Glomerular endothelial cell (primary cell): ENCODE data around the gene MORC3. TPM values are rescaled to one million over a fixed set of nuclear protein-coding genes. Genes with fewer than 3 reads are reported as not detected.
"Not testable (repeated sequence)": the region's sequence is repeated elsewhere in the genome, so short reads cannot be mapped to it uniquely, and the experiment has no call there.

Source experiments
- DNase-seq: peaks from one replicate; pipeline ENCODE4 v3.0.0-alpha.2; 2011; ENCODE audit warnings: low read depth, low spot score; ENCODE audit errors: extremely low read depth
- total RNA-seq: library from RNA; depleted of rRNA; stranded (reverse); fragments of >200 nt; gene quantifications from 2 replicates; pipeline ENCODE4 v1.2.3, GENCODE V29; 2015

The MORC3 gene
- total RNA-seq, 1 donor from 2014 or later: 25.9 TPM

DNA sequence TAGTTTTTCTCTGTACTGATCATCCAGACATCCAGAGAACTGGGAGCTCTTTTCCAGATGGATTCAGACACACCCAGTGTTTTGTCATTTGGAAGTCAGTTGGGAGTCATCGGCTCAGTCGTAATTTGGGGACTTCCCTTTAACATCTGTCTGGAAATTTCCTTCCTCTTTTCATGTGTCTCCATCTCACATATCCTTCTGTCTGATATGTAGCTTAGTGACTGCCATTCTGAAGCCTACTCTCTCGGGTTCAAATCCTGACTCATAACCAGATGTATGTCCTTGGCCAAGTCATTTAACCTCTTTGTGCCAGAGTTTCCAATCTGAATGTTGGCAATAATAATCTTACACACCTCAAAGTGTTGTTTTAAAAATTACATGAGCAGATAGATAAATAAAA is 3.0 kb downstream of the MORC3 start:
- DNase-seq: no peak

DNA sequence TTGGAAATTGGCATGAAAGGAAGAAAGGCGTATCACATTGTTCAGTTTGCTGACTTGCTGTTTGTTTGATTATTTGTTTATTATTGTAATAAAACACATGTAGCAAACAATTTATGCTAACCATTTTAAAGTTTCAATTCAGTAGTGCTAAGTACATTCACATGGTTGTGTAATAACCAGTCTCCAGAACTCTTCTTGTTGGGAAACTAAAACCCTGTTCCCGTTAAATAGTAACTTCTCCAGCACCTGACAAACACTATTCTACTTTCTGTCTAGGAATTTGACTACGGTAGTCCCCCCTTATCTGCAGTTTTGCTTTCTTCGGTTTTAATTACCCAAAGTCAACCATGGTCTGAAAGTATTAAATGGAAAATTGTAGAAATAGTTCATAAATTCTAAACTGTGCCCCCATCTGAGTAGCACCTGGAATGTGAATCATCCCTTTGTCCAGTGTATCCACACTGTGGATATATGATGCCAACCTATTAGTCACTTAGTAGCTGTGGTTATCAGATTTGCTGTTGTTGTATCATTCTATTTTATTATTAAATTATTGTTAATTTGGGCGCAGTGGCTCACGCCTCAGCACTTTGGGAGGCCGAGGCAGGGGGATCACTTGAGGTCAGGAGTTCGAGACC is 5.5 kb downstream of the MORC3 start:
- no peak for DNase-seq

DNA sequence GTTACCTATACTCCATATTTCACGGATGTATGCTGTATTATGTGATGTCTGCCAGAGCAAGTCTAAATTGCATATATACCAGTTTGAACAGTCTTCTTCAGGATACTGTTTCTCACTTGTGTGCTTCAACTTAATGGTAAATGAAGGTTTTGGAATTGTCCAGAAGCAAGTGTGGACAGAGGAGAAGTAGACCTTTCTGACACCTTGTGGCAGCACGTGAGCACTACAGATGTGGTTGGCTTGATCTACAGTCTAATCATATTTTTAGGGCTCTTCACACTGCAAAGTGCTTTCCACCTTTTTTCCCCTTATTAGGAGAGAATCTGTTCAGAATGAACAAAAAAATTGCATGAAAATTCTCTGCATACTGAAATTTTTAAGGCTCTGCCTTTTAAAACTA is 10.9 kb downstream of the MORC3 start:
- no peak for DNase-seq

DNA sequence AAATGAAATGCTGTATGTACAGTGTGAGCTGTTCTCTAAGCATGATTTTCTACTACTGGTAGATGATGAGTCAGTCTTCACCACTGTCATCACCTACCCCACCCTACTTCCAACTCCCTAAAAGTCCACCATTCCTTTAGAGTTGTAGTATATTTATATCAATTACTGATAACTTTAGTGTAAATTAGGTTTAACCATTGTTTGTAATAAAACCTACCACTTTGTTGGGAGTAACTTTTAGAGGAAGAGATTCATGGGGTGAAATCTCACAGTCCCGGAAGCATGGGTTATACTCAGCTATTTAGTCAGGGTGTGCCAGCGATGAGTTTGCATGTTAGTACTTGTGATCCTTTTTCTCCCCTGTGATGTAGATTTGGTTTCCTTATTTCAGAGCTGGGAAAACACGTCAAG is 17.1 kb downstream of the MORC3 start:
- no peak for DNase-seq

DNA sequence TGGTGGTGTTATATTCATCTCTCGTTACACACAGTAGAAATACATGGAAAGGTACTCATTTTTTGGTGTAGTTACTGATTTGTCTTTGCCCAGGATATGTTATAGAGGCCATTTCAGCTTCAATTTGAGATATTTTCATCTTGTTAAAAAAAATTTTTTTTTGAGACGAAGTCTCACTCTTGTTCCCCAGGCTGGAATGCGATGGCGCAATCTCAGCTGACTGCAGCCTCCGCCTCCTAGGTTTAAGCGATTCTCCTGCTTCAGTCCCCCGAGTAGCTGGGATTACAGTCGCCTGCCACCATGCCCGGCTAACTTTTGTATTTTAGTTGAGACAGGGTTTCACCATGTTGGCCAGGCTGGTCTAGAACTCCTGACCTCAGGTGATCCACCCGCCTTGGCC is 19.0 kb downstream of the MORC3 start:
- no peak for DNase-seq

DNA sequence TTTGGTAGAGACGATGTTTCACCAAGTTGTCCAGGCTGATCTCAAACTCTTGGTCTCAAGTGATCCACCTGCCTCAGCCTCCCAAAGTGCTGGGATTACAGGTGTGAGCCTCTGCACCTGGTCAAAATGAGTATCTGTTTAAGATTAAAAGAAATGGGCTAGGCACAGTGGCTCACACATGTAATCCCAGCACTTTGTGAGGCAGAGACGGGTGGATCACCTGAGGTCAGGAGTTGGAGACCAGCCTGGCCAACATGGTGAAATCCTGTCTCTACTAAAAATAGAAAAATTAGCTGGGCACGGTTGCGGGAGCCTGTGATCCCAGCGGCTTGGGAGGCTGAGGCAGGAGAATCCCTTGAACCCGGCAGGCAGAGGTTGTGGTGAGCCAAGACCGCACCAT is 22.6 kb downstream of the MORC3 start:
- not testable (repeated sequence) for DNase-seq

DNA sequence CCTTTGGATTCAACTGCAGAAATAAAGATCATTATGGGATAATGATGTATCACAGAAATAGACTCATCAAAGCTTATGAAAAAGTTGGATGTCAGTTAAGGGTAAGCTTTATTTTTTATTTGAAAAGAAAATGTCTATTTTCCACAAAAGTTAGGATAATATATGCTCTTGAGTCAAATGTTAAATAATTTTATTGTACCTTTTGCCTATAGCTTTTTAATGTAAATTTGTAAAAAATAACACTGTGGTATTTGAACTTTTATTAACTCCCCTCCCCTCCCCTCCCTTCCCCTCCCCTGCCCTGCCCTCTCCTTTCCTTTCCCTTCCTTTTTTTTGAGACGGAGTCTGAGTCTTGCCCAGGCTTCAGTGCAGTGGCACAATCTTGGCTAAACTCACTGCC is 24.9 kb downstream of the MORC3 start:
- no peak for DNase-seq

DNA sequence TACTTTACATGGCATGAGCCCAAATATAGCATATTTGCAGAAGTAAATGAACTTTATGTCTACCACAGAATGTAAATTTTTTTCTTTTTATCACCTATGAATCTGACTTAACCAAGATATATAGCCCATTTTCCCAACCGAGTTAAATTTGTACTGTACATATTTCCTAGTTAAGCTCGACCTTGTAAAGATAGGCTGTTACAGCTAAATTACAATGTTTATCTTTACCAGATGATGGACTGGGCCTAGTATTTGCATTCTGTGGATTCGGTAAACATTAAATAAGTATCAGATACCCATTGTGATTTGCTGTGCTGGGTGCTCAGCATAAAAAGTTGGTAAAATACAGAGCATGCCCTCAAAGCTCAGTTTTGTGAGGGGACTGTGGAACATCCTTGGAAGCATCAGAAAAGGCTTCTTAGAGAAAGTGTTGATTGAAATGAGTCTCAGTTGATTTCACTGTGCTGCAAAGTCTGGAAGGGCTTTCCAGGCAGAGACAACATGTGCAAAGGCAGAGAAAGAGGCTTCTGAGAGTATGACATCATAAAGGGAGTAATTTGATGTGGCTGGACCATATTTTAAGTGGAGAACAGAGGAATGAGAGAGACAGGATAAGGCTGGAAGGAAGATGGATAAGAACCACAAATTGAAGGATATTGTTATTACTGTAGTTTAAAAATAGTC is 27.4 kb downstream of the MORC3 start:
- DNase-seq: no peak

DNA sequence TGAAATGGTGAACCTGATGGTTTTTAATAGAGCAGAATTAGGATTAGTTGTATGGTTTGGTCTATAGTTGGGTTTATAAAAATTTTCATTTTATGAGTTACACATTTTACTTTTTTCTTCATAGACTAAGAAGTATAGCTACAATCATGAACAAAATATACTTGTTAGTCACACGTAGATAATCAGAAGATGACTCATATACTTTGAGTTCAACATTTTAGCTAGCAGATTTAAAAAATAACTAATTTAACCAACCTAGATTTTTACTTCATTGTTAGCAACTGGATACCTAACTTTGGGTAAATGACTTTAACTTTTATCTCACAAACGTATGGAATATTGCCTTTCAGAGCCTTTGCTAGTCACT is 27.9 kb downstream of the MORC3 start:
- no peak for DNase-seq

DNA sequence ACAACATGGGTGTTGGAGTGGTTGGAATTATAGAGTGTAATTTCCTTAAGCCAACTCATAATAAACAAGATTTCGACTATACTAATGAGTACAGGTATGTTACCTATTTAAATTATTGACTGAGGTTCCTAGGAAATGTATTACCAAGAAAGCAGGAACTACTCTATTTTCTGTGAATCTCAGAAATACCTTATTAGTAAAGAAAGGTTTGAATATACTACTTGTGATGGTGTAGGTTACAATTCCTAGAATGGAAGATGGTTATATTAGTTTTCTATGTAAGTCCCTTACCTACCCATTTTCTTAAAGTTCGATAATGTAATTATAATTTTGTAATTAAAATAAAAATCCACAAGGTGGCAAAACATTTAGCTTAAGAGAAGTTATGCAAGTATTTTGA is 29.3 kb downstream of the MORC3 start:
- no peak for DNase-seq

DNA sequence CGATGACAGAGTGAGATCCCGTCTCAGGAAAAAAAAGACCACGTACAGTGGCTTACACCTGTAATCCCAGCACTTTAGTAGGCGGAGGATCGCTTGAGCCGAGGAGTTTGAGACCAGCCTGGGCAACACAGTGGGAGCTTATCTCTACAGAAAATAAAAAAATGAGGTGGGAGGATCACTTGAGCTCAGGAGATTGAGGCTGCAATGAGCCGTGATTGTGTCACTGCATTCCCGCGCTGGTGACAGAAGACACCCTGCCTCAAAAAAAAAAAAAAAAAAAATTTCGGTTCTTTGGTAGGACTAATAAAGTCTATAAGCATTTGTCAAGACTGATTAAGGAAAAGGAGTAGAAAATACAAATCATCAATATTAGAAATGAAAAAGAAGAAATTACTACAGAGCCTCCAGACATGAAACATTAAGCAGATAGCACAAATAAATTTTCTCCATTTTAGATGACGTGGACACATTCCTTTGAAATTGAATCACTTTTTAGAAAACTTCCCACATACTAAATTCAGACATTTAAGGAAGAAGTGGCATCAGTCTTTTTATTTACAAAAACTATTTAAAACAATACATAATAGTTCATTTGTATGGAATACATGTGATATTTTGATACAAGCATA is 30.4 kb downstream of the MORC3 start:
- DNase-seq: no peak

DNA sequence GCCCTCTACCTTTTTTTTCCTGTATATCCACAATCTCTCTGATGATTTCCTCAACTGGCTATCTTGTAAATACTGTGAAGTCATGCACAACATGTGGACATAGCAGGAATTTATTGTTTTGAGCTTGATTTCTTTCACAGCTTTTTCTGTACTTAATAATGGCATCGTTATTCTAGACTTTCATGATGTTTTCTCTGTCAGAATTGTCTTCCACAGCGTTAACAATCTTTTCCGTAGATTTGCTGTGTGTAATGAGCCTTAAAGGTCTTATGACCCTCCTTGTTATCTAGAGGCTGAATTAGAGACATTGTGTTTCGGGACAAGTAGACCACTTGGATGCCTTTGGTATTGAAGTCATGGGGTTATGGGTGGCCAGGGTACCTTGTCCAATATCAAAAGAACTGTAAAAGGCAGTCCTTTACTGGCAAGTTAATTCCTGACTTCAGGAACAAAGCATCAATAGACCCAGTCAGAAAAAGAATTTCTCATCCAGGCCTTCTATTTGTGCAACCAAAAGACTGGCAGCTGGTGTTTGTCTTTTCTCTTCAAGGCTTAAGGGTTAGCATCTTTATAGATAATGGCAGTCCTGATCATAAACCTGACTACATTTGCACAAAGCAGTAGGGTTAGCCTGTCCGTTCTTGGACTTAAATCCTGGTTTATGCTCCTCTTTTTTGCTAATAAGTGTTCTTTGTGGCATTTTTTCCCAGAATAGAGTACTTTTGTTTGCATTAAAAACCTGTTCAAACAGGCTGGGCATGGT is 35.1 kb downstream of the MORC3 start:
- no peak for DNase-seq

DNA sequence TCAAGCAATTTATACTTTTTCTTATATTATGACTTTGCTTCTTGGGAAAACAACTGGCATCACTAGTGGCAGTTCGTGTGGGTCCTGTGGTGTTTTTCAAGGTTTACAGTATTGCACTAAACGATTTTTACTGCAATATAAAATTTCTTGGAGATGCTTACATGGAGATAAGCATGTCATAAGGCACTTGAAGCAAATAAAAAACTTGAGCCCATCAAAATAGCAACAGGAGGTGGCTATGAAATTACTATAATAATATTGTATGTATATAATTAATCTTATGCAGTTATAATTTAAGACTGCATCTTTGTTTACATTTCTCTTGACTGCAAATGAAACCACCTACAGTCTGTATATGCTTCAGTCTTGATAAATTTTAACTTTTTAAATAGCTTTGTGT is 35.9 kb downstream of the MORC3 start:
- no peak for DNase-seq

DNA sequence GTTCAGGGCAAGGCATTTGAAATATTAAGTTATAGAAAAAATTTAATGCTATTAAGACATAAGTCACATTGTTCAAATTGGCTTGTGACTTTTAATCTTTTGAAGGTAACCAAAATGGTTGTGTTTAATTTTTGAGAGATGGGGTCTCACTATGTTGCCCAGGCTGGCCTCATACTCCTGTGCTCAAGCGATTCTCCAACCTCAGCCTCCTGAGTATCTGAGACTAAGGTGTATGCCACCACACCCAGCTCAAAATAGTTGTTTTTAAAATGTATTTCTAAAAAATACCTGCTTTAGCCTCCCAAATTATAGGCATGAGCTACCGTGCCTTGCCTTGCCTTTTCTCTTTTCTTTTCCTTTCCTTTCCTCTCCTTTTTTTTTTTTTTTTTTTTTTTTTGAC is 39.2 kb downstream of the MORC3 start:
- no peak for DNase-seq

DNA sequence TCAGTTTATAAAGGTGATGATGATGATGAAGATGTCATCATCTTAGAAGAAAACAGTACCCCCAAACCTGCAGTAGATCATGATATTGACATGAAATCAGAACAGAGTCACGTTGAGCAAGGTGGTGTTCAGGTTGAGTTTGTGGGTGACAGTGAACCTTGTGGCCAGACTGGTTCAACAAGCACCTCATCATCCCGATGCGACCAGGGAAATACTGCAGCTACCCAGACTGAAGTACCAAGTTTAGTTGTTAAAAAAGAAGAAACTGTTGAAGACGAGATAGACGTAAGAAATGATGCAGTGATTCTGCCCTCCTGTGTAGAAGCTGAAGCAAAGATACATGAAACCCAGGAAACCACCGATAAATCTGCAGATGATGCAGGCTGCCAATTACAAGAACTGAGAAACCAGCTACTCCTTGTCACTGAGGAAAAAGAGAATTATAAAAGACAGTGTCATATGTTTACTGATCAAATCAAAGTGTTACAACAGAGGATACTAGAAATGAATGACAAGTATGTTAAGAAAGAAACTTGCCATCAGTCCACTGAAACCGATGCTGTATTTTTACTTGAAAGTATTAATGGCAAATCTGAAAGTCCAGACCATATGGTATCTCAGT is 49.2 kb downstream of the MORC3 start:
- DNase-seq: no peak

DNA sequence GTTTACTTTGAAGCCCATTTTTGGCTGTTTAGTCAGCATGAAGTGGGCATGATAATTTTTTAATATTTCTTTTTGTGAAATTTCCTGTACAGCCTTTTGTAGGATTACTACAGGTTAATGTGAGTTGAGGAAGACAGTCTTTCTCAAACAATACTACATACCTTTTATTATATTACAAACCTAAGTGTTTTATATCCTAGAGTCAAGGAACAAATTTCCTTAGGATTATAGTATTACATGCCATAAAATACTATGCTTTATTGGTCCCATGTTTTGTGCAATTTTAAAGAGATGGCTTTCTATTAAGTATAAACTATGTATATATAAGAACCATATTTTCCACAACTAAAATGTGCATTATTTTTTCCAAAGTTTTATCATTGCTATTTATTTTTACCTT is 56.0 kb downstream of the MORC3 start:
- no peak for DNase-seq

DNA sequence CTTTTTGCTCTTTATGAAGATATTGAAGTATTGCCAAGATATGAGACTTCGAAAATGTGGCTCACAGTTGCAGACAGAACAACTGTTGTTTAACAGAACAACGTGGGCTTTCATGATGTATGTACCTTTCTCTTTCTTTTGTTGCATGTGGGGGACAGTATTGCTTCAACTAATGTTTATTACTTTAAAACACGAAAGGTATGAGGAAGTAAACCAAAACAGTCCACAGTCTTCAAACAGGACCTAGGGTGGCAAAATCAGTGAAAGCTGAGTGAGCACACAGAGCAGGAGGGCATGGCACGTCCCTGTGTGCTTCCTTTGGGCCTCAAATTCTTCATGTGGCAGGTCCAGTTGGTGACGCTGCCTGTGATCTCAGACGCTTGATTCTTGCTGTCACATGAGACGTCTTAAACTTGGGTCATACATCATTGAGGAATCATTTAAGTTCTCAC is 57.4 kb downstream of the MORC3 start:
- no peak for DNase-seq

DNA sequence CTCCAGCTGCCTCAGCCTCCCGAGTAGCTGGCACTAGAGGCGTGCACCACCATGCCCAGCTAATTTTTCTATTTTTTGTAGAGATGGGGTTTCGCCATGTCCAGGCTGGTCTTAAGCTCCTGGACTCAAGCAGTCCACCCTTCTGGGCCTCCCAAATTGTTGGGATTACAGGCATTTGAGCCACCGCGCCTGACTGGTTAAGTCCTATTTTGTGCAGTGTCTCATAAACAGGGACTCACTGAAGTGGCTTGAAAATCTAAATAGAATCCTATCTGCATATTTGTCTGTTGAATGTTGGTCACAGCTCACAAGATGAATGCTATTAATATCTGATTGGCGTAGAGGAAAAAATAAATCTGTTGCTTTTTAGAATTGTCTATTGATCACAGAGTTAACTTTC is 59.3 kb downstream of the MORC3 start:
- no peak for DNase-seq

DNA sequence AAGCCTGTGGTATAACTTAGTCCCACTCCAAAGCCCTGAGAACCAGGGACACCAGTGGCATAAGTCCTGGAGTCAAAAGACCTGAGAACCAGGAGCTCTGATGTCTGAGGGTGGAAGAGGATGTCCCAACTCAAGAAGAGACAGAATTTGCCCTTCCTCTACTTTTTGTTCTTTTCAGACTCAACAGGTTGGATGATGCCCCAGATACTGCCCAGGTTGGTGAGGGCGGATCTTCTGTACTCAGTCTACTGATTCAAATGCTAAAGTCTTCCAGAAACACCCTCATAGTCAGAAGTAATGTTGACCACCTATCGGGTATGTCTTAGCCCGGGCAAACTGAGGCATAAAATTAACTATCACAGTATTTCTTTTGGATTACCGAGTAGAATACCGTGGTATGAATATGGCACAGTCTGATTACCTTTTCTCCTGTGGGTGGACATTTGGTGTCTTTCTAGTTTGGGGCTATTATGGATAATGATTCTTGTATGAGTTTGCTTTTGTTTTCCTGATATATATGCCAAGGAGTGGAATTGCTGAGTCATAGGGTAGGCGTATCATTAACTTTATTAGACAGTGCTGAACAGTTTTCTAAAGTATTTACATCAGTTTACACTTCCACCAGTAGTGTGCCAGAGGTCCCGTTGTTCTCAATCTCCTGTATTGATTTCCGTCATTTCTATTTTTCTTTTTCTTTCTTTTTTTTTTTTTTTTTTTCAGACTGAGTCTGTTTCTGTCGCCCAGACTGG is 62.0 kb downstream of the MORC3 start:
- DNase-seq: no peak

DNA sequence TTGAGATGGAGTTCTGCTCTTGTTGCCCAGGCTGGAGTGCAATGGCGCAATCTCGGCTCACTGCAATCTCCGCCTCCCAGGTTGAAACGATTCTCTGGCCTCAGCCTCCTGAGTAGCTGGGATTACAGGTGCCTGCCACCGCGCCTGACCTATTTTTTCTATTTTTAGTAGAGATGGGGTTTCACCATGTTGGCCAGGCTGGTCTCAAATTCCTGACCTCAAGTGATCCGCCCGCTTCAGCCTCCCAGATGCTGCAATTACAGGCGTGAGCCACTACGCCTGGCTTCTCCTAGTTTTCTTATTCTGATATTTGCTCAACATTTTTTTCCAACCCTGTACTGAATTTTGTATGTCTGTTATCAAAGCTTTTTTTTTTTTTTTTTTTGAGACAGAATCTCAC is 62.7 kb downstream of the MORC3 start:
- not testable (repeated sequence) for DNase-seq

DNA sequence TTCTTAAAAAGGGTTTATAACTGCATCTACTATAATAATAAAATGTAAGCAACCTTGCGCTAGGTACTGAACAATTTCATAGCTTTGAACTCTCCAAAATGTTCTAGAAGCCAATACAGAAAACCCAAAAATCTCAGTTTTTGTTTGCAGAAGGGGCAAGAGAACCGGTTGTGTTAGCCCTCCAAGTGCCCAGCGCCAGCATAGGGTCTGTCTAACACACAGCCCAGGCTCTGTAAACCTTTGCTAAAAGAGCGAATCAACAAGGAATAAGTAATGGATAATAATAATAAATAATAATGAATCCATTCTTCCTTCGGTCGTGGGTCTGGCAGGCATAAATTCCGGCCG is 64.9 kb downstream of the MORC3 start:
- DNase-seq: no peak
